Fibroblast of skin of scalp (primary cell): ENCODE data around the gene KLK15.
A peak's percentile ranks its signal among the peaks of the same experiment; 100 is the strongest.

Source experiments
- DNase-seq: peaks from one replicate; pipeline ENCODE4 v3.0.0-alpha.2; 2013

The KLK15 gene

DNA sequence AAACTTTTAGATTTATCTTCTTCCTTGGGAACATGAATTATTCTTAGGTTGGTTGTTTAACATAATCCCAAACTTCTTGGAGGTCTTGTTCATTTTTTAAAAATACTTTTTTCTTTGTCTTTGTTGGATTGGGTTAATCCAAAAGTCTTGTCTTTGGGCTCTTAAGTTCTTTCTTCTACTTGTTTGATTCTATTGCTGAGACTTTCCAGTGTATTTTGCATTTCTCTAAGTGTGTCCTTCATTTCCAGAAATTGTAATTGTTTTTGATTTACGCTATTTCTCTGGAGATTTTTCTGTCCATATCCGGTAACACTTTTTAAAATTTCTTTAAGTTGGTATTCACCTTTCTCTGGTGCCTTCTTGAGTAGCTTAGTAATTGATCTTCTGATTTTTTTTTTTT lies 9.8 kb upstream of the KLK15 start:
- no peak for DNase-seq

- no peak for DNase-seq
These were observed 8.8 kb upstream of the KLK15 start for GRCh38 chr19:50842130-50842529.

- DNase-seq = no peak
These were observed 6.6 kb upstream of the KLK15 start for GRCh38 chr19:50839712-50840655.

DNA sequence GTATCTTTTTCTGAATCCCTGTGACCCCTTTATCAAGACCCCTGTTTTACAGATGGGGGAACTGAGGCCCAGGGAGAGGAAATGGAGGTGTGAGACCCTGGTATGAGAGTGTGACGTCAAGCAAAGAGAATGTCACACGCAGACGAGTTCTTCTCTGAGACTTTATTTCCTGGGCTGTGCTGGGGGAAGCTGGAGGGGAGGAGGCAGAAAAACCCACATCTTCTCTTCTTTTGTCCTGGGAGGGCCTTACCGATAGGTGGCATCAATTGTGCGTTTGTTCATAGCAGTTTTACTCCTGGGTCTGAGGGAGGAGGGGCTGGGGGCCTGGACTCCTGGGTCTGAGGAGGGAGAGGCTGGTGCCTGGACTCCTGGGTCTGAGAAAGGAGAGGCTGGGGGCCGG lies 4.9 kb upstream of the KLK15 start:
- DNase-seq = no peak

GRCh38 chr19:50837300-50837699 lies 3.9 kb upstream of the KLK15 start:
- no peak for DNase-seq

DNA sequence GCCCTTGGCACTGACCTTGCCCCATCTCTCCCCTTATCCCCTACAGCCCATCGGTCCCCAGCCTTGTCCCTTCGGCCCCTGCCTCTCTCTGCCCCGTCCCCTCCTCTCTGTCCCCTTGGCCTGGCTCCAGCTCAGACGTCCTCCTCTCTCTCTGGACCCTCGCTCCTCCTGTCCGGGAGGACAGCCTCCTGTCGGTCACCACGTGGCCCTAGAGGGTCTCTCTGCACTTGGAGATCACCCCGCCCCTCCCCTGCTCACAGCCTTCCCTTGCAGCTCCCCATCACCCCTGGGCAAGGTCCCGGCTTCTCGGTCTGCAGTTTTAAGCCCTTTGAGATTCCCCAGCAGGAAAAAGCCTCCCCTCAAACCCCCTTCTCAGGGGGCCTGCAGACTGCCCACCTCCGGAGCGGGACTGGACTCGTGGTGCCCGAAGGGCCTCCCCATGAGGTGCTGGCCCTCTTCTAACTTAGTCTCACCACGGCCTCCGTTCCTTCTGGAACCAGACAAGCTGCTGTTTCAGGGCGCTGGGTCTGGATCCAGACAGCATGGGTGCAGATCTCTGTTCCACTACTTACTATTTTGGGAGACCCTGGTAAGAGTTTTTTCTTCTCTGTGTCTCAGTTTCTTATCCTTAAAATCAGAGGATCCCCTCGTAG lies 3.3 kb upstream of the KLK15 start:
- no peak for DNase-seq

GRCh38 chr19:50835785-50836542 lies 2.6 kb upstream of the KLK15 start:
- DNase-seq = peak; percentile 54

DNA sequence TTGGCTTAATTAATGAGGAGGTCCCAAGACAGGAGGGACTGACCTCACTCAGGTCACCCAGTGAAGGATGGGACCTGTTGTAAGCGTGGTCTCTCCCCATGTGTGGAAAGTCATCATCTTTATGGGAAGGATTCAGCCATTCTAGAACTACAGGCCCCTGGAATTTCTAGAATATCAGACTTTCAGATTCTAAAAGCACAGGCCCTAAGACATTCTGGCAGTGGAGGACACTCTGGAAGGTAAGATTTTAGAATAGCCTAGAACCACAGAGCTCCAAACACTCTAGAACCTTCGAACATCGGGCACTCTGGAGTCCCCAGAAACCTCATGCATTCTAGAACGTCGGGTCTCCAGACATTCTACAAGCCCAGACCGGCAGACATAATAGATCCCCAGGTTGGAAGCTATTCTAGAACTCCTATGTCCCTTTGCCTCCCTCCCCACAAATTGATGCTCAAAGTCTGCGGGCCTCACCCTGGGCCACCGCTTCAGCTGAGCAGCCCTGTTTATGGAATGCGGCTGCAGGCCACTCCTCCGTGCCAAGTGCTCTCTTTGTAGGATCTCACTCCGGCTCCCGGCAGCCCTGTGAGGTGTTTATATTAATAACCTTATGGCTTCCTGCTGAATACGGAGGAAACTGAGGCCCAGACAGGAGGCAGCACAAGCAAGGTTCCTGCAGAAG lies 1.9 kb upstream of the KLK15 start:
- DNase-seq = peak; percentile 9

- no peak for DNase-seq
These were observed 411 bp upstream of the KLK15 start for GRCh38 chr19:50833802-50834167.

- no peak for DNase-seq
These were observed 708 bp downstream of the KLK15 start for GRCh38 chr19:50832666-50833065.

DNA sequence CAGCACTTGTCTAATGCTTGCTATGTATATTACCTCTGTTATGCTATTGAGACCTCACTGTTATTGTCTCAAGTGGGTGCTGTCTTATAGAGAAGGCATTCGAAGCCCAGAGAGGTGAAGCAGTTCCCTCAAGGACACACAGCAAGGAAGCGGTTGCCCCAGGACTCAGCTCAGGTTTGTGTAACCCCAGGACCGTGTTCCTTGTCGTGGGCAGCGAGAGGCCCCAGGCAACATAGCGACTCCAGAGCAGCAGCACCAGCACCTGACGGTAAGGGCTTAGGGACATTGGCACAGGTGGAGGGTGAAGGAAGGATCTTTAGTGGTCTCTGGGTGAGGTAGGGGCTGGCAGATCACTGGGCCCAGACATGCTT lies 2.4 kb downstream of the KLK15 start:
- no peak for DNase-seq

GRCh38 chr19:50830266-50831025 lies 2.9 kb downstream of the KLK15 start:
- no peak for DNase-seq

DNA sequence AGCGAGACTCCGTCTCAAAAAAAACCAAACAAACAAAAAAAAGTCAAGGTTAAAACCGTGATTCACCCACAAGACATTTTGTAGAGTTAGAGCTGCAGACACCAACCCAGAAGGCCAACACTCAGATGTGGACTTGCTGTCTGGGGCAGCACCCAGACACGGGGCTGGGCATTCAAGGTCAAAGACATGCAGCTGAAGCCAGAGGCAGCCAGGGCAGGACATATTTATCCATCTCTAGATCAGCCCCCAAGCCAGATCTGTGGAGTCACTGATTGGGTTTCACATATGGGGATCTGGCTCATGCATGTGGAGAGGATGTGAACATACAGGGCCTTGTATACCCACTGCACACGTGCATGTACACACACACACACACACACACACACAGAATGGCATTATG lies 3.6 kb downstream of the KLK15 start:
- no peak for DNase-seq

- no peak for DNase-seq
These were observed 5.9 kb downstream of the KLK15 start for GRCh38 chr19:50827476-50827875.

- DNase-seq = no peak
These were observed 6.7 kb downstream of the KLK15 start for GRCh38 chr19:50826492-50827240.

DNA sequence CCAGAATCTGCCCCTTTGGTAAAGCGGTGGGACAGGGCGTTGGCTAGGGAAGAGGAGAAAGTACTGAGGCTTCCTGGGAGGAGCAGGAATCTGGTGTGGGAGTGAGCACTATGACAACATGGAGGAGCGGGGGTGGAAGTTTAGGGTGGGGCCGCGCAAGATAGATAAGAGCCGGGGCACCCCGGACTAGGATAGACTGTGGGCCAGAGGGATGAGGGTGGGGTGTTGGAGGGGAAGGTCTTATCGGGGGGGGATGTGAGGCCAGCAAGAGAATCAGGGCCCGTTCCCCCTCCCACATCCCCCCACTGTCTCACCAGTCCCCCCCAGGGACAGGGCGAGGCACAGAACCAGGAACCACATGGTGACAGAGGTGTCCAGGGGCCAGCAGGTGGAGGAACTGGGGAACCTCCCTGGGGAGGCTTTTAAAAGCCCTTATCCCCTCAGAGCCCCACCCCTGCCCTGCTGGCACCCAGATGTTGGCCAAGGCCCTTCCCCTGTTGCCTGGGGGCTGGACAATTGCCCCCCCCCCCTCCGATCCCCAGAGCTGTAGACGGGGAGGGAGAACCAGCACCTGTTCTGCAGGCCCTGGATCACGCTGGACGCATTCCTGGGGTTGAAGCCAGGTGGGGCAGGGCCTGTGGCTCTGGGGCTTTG lies 9.9 kb downstream of the KLK15 start, which contains the start of gene KLK1:
Gene KLK1 (minus strand): TSS at position 399 of the 654 bp plus-strand sequence. CDS start 39 bp downstream, at position 360.
- no peak for DNase-seq

GRCh38 chr19:50822661-50823208 lies 10.6 kb downstream of the KLK15 start:
- no peak for DNase-seq

DNA sequence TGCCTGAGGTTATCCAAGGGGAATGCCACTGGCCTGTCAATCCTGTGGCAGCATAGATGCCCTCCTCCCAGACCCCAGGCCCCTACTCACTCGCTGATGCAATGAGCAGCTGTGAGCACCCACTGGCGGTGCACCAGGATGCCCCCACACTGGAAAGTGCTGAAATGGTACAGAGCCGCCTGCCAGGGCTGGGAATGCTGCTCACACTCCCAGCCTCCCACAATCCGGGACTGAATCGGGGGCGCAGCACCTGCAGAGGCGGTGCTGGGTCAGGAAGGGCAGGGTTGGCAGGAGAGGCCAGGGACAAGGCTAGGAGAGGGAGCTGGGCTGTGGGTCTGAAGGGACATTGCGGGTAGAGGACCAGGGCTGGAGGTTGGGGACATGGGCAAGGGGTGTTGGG lies 11.8 kb downstream of the KLK15 start:
- DNase-seq = no peak

DNA sequence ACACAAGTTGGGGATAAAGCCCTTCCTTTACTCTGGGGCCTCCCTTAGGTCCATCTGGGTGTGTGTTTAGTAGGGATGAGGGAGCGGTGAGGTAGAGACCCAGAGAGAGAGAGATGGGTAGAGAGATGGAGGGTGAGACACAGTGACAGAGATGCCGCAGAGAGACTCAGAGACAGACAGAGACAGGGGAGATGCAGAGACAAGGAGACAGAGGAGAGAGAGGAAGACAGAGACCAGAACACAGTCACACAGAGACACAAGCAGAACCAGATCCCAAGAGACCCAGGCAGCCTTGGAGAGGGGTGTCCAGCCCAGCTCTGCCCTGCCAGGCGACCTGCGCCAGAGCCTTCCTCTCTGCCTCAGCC lies 12.1 kb downstream of the KLK15 start:
- DNase-seq = no peak

- no peak for DNase-seq
These were observed 12.7 kb downstream of the KLK15 start for GRCh38 chr19:50820549-50821247.
